Kidney (tissue), 14 donors: ENCODE measurements around the gene STRN3. TPM values are rescaled to one million over a fixed set of nuclear protein-coding genes. Genes with fewer than 3 reads are reported as not detected.
"Not testable (repeated sequence)": the region's sequence is repeated elsewhere in the genome, so short reads cannot be mapped to it uniquely, and the experiment has no call there.

Experiments
- DNase-seq, 5 donors: peaks; one replicate each; pipeline ENCODE4 v3.0.0-alpha.2; 2013 to 2020
- FAIRE-seq: peaks from 2 replicates; lab custom pipeline; 2012; peaks lifted over from hg19 to GRCh38; lab: Jason Lieb, UNC
- H3K27ac ChIP-seq, 2 donors: one replicate each; pipeline ENCODE4 v1.7.0; 2013; ENCODE audit warnings: low read depth in 2 of 2, low read length in 2 of 2, inconsistent platforms in 1 of 2
- H3K27me3 ChIP-seq: one replicate; pipeline ENCODE4 v1.7.1; 2013; ENCODE audit warnings: low read length, inconsistent platforms; ENCODE audit not compliant: control insufficient read depth, insufficient read depth
- H3K36me3 ChIP-seq, 3 donors: one replicate each; pipeline versions ENCODE4 v1.7.0 to v1.7.1; 2013; ENCODE audit warnings: low read length in 3 of 3, control low read depth in 1 of 3, inconsistent platforms in 1 of 3; ENCODE audit not compliant: insufficient read depth in 3 of 3, control insufficient read depth in 2 of 3
- H3K4me1 ChIP-seq, 3 donors: one replicate each; pipeline versions ENCODE4 v1.7.0 to v1.7.1; 2013; ENCODE audit warnings: low read length in 3 of 3, inconsistent platforms in 1 of 3, low read depth in 1 of 3; ENCODE audit not compliant: control insufficient read depth in 2 of 3, insufficient read depth in 2 of 3
- H3K4me3 ChIP-seq, 3 donors: one replicate each; pipeline versions ENCODE4 v1.7.0 to v1.8.1; 2013; ENCODE audit warnings: low read length in 3 of 3, control low read depth in 1 of 3, inconsistent platforms in 1 of 3
- H3K9ac ChIP-seq, 3 donors: one replicate each; pipeline versions ENCODE4 v1.7.0 to v1.7.1; 2013; ENCODE audit warnings: low read length in 3 of 3, control low read depth in 1 of 3, inconsistent platforms in 1 of 3
- H3K9me3 ChIP-seq, 3 donors: one replicate each; pipeline versions ENCODE4 v1.7.0 to v1.7.1; 2013; ENCODE audit warnings: low read length in 3 of 3, control low read depth in 1 of 3, inconsistent platforms in 1 of 3; ENCODE audit not compliant: control insufficient read depth in 2 of 3, insufficient read depth in 1 of 3
- intact Hi-C: fragments of 100-400 bp; cut with DNase I; formaldehyde crosslinking; loops from one replicate; pipeline ENCODE4 v1.11.1; 2022
- polyA plus RNA-seq: library from polyadenylated mRNA; stranded (reverse); fragments of 350-450 nt; fragmentation: Illumina TruSeq; extraction: RNeasy Lipid Tissue Mini Kit (QIAGEN cat#74804); gene quantifications from one replicate; pipeline ENCODE4 v1.2.3, GENCODE V29; 2014; ENCODE audit warnings: low read depth, low replicate concordance; ENCODE audit not compliant: insufficient read depth
- total RNA-seq: library from RNA; stranded (reverse); fragmentation: NEBNext Ultra II Directional; extraction: Animal tissue kit (Norgen Biotek cat#: 25700); gene quantifications from one replicate; pipeline ENCODE4 v1.2.1, GENCODE V29; 2021
- TF ChIP-seq, protein P1 (sequence below): IDR thresholded peaks from 3 replicates; pipeline ENCODE4 v1.5.1; 2012; ENCODE audit warnings: mild to moderate bottlenecking, moderate library complexity, borderline replicate concordance; ENCODE audit not compliant: insufficient read depth; ENCODE audit errors: extremely low read depth
- donor health status: control.
- donor health status: control.
- donor health status: control.
- donor health status: control.
- donor health status: control.
- donor health status: DM: yes; HTN: yes; CAD: no.
- donor health status: Normal renal cell carcinoma (clear cell type).

The STRN3 gene
- total and polyA plus RNA-seq, 2 donors from 2014 or later = 10.6 to 52.9 TPM

DNA sequence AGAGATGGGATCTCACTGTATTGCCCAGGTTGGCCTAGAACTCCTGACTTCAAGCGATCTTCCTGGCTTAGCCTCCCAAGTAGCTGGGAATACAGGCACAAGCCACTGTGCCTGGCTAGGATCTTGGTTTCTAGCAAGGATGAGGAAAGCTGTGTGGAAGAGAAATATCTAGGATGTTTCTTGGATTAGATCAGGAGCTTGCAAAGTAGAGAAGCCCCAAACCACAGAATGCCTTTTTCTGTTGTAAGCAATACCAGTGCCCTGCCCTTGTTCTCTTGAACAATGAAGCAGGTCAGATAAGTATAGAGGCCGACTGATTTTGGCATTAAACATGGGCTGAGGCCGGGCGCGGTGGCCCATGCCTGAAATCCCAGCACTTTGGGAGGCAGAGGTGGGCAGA lies 44.3 kb upstream of the STRN3 start:
- DNase-seq (no peak), FAIRE-seq (no peak)
- TF ChIP-seq, protein P1, sequence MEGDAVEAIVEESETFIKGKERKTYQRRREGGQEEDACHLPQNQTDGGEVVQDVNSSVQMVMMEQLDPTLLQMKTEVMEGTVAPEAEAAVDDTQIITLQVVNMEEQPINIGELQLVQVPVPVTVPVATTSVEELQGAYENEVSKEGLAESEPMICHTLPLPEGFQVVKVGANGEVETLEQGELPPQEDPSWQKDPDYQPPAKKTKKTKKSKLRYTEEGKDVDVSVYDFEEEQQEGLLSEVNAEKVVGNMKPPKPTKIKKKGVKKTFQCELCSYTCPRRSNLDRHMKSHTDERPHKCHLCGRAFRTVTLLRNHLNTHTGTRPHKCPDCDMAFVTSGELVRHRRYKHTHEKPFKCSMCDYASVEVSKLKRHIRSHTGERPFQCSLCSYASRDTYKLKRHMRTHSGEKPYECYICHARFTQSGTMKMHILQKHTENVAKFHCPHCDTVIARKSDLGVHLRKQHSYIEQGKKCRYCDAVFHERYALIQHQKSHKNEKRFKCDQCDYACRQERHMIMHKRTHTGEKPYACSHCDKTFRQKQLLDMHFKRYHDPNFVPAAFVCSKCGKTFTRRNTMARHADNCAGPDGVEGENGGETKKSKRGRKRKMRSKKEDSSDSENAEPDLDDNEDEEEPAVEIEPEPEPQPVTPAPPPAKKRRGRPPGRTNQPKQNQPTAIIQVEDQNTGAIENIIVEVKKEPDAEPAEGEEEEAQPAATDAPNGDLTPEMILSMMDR = no peak
- H3K9ac ChIP-seq = no peak overlapping the region
- H3K27me3 ChIP-seq = no peaks in the 10 kb centered on the region
- H3K9me3 ChIP-seq = no peaks in the 10 kb centered on the region
- H3K4me3 ChIP-seq = no peak overlapping the region
- H3K27ac ChIP-seq = no peak overlapping the region
- intact Hi-C loops = no loop called here
- no peaks in the 10 kb centered on the region for H3K4me1 ChIP-seq
- H3K36me3 ChIP-seq = peaks cover 0 to 3% (median 0%) of the 10 kb centered on the region in 3 donors

DNA sequence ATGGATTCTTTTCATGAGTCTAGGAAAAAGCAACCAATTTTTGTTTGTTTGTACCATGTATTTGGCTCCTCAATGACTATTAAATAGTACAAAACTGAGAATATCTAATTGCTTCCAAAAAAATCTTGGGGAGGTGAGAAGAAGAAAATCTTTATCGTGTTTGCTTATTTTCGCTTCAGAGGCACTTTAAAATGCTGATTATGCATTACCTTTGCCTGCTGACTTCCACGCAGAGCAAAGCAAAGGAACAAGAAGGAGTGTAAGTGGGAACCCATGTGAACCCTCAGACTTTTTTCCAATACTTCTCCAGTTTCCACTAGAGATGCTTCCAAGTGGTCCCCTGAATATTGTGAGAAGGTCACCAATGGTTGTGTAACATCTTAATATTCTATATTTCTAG lies 43.2 kb upstream of the STRN3 start:
- no peaks in the 10 kb centered on the region for H3K36me3 ChIP-seq

DNA sequence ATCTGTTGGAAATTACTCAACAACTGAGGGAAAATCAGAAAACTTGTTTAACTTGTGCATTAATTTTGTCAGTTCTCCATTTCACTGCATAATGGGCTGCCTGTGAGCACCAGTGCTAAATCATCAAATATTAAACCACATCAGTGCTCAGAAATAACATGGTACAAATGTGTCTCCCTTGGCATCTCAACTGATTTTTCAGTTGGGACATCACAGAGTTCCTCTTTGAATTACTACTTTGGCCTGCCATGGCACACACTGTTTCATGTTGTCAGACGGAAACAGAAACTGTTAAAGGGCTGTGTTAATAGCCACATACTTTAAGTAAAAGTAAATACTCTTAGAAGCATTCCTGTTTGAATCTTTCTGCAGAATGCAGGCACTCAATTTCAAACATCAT lies 42.1 kb upstream of the STRN3 start:
- Histone ChIP-seq H3K9ac (no peak overlapping the region), H3K36me3 (no peaks in the 10 kb centered on the region), H3K27me3 (no peaks in the 10 kb centered on the region), H3K4me1 (no peaks in the 10 kb centered on the region), H3K27ac (no peak overlapping the region), H3K9me3 (no peaks in the 10 kb centered on the region), H3K4me3 (no peak overlapping the region)
- FAIRE-seq (no peak), DNase-seq (no peak)
- TF ChIP-seq, protein P1 = no peak
- intact Hi-C loops = no loop called here

More for the DNA sequence above, 43.2 kb upstream of the STRN3 start:
- FAIRE-seq (no peak), DNase-seq (no peak)
- Histone ChIP-seq H3K4me3 (no peak overlapping the region), H3K9me3 (no peaks in the 10 kb centered on the region), H3K27ac (no peak overlapping the region), H3K4me1 (no peaks in the 10 kb centered on the region), H3K27me3 (no peaks in the 10 kb centered on the region), H3K9ac (no peak overlapping the region)
- intact Hi-C loops = no loop called here
- TF ChIP-seq, protein P1 = no peak

DNA sequence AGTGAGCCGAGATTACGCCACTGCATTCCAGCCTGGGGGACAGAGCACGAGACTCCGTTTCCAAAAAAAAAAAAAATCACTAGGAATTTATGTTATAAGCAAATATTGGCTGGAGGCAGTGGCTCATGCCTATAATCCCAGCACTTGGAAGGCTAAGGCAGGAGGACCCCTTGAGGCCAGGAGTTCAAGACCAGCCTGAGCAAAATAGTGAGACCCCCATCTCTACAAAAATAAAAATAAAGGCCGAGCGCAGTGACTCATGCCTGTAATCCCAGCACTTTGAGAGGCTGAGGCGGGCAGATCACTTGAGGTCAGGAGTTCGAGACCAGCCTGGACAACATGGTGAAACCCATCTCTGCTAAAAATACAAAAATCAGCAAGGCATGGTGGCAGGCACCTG lies 36.7 kb upstream of the STRN3 start:
- intact Hi-C loops, H3K4me3 ChIP-seq, DNase-seq, H3K36me3 ChIP-seq, H3K4me1 ChIP-seq, H3K9ac ChIP-seq, H3K27me3 ChIP-seq, H3K9me3 ChIP-seq, FAIRE-seq, H3K27ac ChIP-seq: not testable (repeated sequence)
